ENCODE measurements around the gene ZBTB20. TPM values are rescaled to one million over a fixed set of nuclear protein-coding genes. Genes with fewer than 3 reads are reported as not detected.
A peak's percentile ranks its signal among the peaks of the same experiment; 100 is the strongest.

ZBTB20 gene
- total and polyA plus RNA-seq, 2 of the 4 experiments (the other 2 are of a cell fraction), result 0.75 to 14.7 TPM

- H3K27me3 ChIP-seq (ENCODE audit: control insufficient read depth, insufficient read depth, low read length), result no peaks in the 10 kb centered on the region
- H3K9ac ChIP-seq (ENCODE audit: low read depth, low read length), result no peak overlapping the region
- no peak overlapping the region for H2BK20ac ChIP-seq (ENCODE audit: low read depth, low read length)
- H3K79me1 ChIP-seq (ENCODE audit: low read depth in 1 of 2, low read length in 2 of 2), result peaks cover 0 to 3% of the 10 kb centered on the region in 2 experiments; a peak in 1 of 4 replicates
- no peaks in the 10 kb centered on the region for H3K9me3 ChIP-seq (ENCODE audit: control insufficient read depth, insufficient read depth, low read length)
- H2BK5ac ChIP-seq (ENCODE audit: low read depth, low read length, poor library complexity, severe bottlenecking), result no peak overlapping the region
- in situ Hi-C loops (cut with MboI; ENCODE audit: low sequenced_read_pairs) (no loop called here), dilution Hi-C loops (cut with HindIII; ENCODE audit: low sequenced_read_pairs, unreplicated experiment) (no loop called here), intact Hi-C loops (cut with micrococcal nuclease) (loop anchor here (1.0 to 10.0 kb wide), 4 partner anchors 52 to 774 kb away; partner anchors contain the start of gene ZBTB20)
- no peak overlapping the region for H3K14ac ChIP-seq (replicated peaks; ENCODE audit: low read depth, low read length)
- DNase-seq, result peak; percentile 52
- no peak overlapping the region for H2BK15ac ChIP-seq (ENCODE audit: low read depth, low read length)
- H3K4ac ChIP-seq (ENCODE audit: low read depth, low read length), result no peak overlapping the region
- H3K18ac ChIP-seq (ENCODE audit: low read depth, low read length), result no peak overlapping the region
- H3K9me1 ChIP-seq (ENCODE audit: insufficient read depth, low read length), result no peaks in the 10 kb centered on the region
- no peak overlapping the region for H4K8ac ChIP-seq (ENCODE audit: low read depth in 2 of 2, low read length in 2 of 2)
- H3K36me3 ChIP-seq (ENCODE audit: control insufficient read depth, insufficient read depth, low read length), result no peaks in the 10 kb centered on the region; the same call in 1 of the 2 replicates
- no peaks in the 10 kb centered on the region for H4K20me1 ChIP-seq (ENCODE audit: insufficient read depth, low read length)
- H3K4me3 ChIP-seq (ENCODE audit: insufficient read depth, low read depth, low read length), result no peak overlapping the region
- no peak overlapping the region for H3K4me2 ChIP-seq (ENCODE audit: low read depth, low read length)
- H3K4me1 ChIP-seq (ENCODE audit: control insufficient read depth, insufficient read depth, low read length), result peaks cover 2% of the 10 kb centered on the region; the same call in 1 of the 2 replicates
- no peak overlapping the region for H2BK120ac ChIP-seq (ENCODE audit: low read depth, low read length)
- no CpG with 5 or more reads among the region's 4 CpGs for WGBS, 2 experiments (ENCODE audit: extremely low coverage in 2 of 2, insufficient read length in 1 of 2)
- no peak overlapping the region for H2AK9ac ChIP-seq (replicated peaks; ENCODE audit: low read depth, low read length, poor library complexity)
- H2AK5ac ChIP-seq (ENCODE audit: low read depth, low read length), result no peak overlapping the region
- H3K27ac ChIP-seq (ENCODE audit: insufficient read depth, low read length), result no peak overlapping the region
- H4K91ac ChIP-seq (ENCODE audit: insufficient read depth, low read depth, low read length), result no peak overlapping the region
- ChIA-PET CTCF (no interaction called here), POLR2A (ENCODE audit: unreplicated experiment) (no interaction called here)
- no TSS peak for BruUV-seq (replicated peaks)
- TF ChIP-seq RAD21 (IDR thresholded peaks at IDR 0.05; ENCODE audit: low read length) (peak; percentile 62), ELK1 (IDR thresholded peaks at IDR 0.05; ENCODE audit: borderline replicate concordance, low read depth, low read length) (no peak), SMC3 (IDR thresholded peaks at IDR 0.05; ENCODE audit: low read depth, low read length) (peak; percentile 63)
- TF ChIP-seq, protein P1, sequence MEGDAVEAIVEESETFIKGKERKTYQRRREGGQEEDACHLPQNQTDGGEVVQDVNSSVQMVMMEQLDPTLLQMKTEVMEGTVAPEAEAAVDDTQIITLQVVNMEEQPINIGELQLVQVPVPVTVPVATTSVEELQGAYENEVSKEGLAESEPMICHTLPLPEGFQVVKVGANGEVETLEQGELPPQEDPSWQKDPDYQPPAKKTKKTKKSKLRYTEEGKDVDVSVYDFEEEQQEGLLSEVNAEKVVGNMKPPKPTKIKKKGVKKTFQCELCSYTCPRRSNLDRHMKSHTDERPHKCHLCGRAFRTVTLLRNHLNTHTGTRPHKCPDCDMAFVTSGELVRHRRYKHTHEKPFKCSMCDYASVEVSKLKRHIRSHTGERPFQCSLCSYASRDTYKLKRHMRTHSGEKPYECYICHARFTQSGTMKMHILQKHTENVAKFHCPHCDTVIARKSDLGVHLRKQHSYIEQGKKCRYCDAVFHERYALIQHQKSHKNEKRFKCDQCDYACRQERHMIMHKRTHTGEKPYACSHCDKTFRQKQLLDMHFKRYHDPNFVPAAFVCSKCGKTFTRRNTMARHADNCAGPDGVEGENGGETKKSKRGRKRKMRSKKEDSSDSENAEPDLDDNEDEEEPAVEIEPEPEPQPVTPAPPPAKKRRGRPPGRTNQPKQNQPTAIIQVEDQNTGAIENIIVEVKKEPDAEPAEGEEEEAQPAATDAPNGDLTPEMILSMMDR (conservative IDR thresholded peaks at IDR 0.05; ENCODE audit: low read depth, low read length), result peak; percentile 72
- no peak overlapping the region for H4K5ac ChIP-seq (ENCODE audit: low read depth, low read length)
- ATAC-seq (ENCODE audit: low read depth), result peak; percentile 65
- H2AFZ ChIP-seq (replicated peaks; ENCODE audit: low read length, poor library complexity), result no peak overlapping the region
- no peak overlapping the region for H3K23ac ChIP-seq (ENCODE audit: low read depth, low read length)
- no peak overlapping the region for H3K56ac ChIP-seq (ENCODE audit: extremely low read depth, insufficient read depth, low read length)
Observed at GRCh38 chr3:115040673-115041286, 106.3 kb downstream of the ZBTB20 start.

Measured in IMR-90 (cell line).